Spinal cord (tissue), 10 donors: Measurements from ENCODE around the gene PARD3. TPM values are rescaled to one million over a fixed set of nuclear protein-coding genes. Genes with fewer than 3 reads are reported as not detected.

Experiments used
- DNase-seq, 6 donors: peaks; one replicate each; pipeline versions ENCODE4 v3.0.0 to v3.0.0-alpha.2; 2013 to 2015; ENCODE audit warnings: low spot score in 6 of 6, low read depth in 4 of 6
- H3K27ac ChIP-seq: one replicate; pipeline ENCODE4 v1.5.1; 2013; ENCODE audit warnings: low read depth, low read length, control low read depth
- H3K27me3 ChIP-seq: one replicate; pipeline ENCODE4 v1.6.1; 2013; ENCODE audit warnings: low read length; ENCODE audit not compliant: control insufficient read depth, insufficient read depth
- H3K36me3 ChIP-seq: one replicate; pipeline ENCODE4 v1.6.1; 2013; ENCODE audit warnings: low read length; ENCODE audit not compliant: control insufficient read depth, insufficient read depth
- H3K4me1 ChIP-seq: one replicate; pipeline ENCODE4 v1.6.1; 2013; ENCODE audit warnings: low read length; ENCODE audit not compliant: control insufficient read depth, insufficient read depth
- H3K4me3 ChIP-seq: one replicate; pipeline ENCODE4 v1.5.1; 2013; ENCODE audit warnings: low read depth, low read length, control low read depth
- H3K9me3 ChIP-seq: one replicate; pipeline ENCODE4 v1.6.1; 2013; ENCODE audit warnings: low read length; ENCODE audit not compliant: control insufficient read depth, insufficient read depth
- WGBS: methylation state at CpG from one replicate; pipeline ENCODE4 v1.1.5; 2013; ENCODE audit warnings: missing lambda C conversion rate; ENCODE audit not compliant: insufficient coverage; 5-methylcytosine and 5-hydroxymethylcytosine counted together
- polyA plus RNA-seq, 2 donors: library from polyadenylated mRNA; unstranded; fragments of 120-200 nt; gene quantifications; one replicate each; pipeline ENCODE4 v1.2.1, GENCODE V29; 2013; ENCODE audit not compliant: insufficient read length in 2 of 2
- total RNA-seq, 2 donors: library from RNA; depleted of rRNA in 1 of 2; stranded (reverse); fragments of 120-200 nt in 1 of 2; fragments of >200 nt in 1 of 2; gene quantifications; one replicate each; pipeline versions ENCODE4 v1.2.3 to v1.2.4, GENCODE V29; 2013 to 2014
- donor health status: healthy.

The PARD3 gene
- total and polyA plus RNA-seq, 4 donors, result 29.5 to 94.3 (median 47.1) TPM

DNA sequence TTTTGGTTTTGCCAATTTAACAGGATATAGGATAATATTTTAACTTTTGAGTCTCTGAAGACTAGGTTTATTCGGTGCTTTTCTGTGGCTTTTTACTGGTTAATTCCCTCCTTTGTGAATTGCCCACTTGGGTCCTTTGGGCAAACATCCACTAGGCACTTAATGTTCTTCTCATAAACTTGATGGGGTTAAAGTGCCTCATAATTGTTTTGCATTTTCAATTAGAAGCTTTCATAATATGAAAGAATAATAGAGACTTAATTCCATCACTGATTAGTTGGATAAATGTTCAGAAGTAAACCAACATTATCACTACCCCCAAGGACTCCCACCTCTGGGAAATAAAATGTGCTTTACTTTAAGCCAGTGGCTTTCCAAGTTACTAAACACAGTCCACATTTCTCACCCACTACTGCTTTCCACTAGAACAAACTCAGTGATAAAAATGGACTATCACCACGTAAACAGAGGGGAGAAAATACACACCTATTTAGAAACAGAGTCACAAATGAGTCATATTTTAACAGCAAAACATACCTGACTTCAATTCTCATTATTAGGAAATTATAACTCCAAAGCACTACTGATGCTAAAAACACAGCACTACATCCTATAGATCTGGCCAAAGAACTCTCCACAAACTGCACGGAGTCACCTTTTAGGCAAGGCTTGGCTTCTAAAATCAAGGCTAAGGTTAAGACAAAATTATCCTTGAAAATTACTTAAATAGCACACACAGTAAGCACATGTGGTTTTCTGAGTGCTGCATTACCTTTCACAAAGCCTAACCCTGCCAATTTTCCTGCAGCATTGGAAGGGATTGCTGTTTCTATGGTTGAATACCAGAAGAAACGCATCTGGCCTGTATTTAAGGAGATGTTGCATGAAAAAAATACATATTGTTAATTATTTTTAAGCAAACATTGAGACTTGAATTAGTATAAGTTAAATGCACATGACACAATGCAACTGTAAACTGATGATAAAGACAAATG, 41.2 kb downstream of the PARD3 start:
- Histone ChIP-seq H3K9me3 (no peaks in the 10 kb centered on the region), H3K4me1 (peaks cover 6% of the 10 kb centered on the region), H3K27me3 (no peaks in the 10 kb centered on the region), H3K36me3 (no peaks in the 10 kb centered on the region), H3K4me3 (no peak overlapping the region), H3K27ac (no peak overlapping the region)
- peak in 1 of 6 donors; percentile 64 for DNase-seq
- WGBS, result 75% methylated on average over 2 of the region's 4 CpGs

DNA sequence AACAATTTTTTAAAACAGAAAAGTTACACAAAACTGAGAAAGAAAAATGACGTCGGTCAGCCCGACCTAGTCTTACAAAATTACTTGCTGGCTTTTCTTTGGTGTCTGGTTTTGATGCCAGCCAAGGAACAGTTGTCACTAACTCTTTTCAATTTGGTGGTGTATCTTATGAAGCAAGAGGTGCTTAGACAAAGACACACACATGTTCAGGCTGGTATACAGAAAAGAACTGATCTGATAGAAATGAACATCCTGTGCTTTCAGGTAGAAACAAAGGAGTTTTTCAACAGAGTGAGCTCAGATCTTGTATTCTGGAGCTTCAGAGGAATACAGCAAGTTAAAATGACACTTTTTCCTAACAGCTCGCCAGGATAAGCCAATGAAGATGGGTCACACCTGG, 43.6 kb downstream of the PARD3 start:
- peaks cover 11% of the 10 kb centered on the region for H3K4me1 ChIP-seq
- H3K27ac ChIP-seq, result no peak overlapping the region
- no peaks in the 10 kb centered on the region for H3K36me3 ChIP-seq
- no peak overlapping the region for H3K4me3 ChIP-seq
- DNase-seq, result no peak
- no peaks in the 10 kb centered on the region for H3K27me3 ChIP-seq
- no CpG with 5 or more reads among the region's 4 CpGs for WGBS
- H3K9me3 ChIP-seq, result no peaks in the 10 kb centered on the region

DNA sequence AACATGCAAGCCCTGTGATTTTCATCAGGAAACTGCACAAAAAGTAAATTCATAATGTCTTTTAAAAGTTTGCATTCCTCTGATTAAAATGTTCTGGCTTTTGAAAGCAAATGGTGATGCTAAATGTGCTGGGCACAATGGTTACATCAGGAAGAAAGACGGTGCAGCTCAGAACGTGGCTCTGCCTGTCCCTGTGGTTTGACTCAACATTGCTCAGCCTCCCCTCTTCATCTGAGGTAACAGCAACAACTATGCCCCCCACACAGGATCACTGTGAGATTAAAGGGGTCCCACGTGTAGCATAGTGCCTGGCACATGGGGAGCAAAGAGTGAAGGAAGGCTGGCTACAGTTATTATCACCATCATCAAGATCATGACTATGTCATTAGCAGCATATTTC, 44.0 kb downstream of the PARD3 start:
- Histone ChIP-seq H3K36me3 (no peaks in the 10 kb centered on the region), H3K4me3 (no peak overlapping the region), H3K27ac (no peak overlapping the region), H3K9me3 (no peaks in the 10 kb centered on the region), H3K4me1 (peaks cover 11% of the 10 kb centered on the region), H3K27me3 (no peaks in the 10 kb centered on the region)
- 66% methylated on average over 3 of the region's 3 CpGs for WGBS
- DNase-seq, result no peak

DNA sequence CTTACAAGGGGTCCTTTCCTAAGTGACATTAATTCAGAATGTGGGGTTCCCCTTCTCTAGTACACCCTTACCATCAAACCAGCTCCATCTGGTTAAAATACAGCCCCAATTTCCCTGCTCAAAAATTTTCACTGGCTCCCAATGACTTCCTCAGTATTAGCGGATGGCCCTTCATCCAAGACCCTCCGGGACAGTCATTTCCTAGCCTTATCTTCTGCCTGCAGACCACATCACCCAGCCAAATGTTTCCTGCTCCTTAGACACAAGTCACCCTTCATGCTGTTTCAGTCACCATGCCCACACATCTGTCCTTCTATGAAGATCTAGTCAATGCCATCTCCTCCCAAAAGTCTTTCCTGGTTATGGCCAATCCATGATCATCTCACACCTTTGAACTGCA, 45.2 kb downstream of the PARD3 start:
- H3K4me3 ChIP-seq, result no peak overlapping the region
- no peaks in the 10 kb centered on the region for H3K9me3 ChIP-seq
- WGBS, result 79% methylated on average over 2 of the region's 2 CpGs
- H3K27me3 ChIP-seq, result no peaks in the 10 kb centered on the region
- no peak for DNase-seq
- peaks cover 11% of the 10 kb centered on the region for H3K4me1 ChIP-seq
- no peak overlapping the region for H3K27ac ChIP-seq
- H3K36me3 ChIP-seq, result no peaks in the 10 kb centered on the region

DNA sequence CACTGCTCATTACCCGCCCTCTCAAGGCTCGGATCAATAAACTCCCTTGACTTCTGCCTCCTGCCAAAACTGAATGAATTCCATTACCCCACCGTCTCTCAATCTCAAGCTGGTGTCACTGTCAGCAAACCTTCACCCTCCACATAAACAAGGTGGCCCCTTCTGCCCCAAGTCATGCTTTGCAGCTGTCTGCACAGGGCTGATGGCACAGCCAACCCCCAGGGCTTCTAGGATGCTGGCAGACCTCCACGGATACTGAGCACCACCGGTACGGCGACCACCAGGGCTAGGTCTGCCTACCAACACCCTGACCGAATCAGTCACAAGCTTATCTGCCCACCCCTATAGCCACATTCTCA, 46.1 kb downstream of the PARD3 start:
- H3K4me1 ChIP-seq, result peaks cover 11% of the 10 kb centered on the region
- H3K4me3 ChIP-seq, result no peak overlapping the region
- no peak overlapping the region for H3K27ac ChIP-seq
- no peak for DNase-seq
- H3K36me3 ChIP-seq, result no peaks in the 10 kb centered on the region
- H3K27me3 ChIP-seq, result no peaks in the 10 kb centered on the region
- 41% methylated on average over 8 of the region's 8 CpGs for whole genome bisulfite sequencing
- no peaks in the 10 kb centered on the region for H3K9me3 ChIP-seq

DNA sequence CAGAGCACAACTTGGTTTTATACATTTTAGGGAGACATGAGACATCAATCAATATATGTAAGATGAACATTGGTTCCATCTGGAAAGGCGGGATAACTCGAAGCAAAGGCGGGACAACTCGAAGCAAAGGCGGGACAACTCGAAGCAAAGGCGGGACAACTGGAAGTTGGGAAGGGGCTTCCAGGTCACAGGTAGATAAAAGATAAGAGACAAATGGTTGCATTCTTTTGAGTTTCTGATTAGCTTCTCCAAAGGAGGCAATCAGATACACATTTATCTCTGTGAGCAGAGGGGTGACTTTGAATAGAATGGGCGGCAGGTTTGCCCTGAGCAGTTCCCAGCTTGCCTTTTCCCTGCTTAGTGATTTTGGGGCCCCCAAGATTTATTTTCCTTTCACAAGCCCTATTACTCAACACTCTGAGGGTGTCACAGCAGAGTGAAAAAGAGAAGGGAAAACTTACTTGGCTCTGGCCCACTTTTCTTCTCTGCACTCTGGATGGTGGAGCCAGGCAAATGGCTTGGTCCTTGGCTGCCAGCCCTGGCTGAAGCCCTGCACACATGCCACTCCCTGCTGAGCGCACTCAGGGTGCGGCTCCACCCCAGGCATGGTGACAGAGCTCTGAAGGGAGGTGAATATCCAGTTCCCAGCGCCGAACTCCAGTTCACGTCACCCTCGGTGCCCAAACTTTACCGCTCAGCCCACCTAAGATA, 46.7 kb downstream of the PARD3 start:
- WGBS, result 77% methylated on average over 14 of the region's 15 CpGs
- no peaks in the 10 kb centered on the region for H3K9me3 ChIP-seq
- peak in 3 of 6 donors; percentile 32 to 84 (median 68) for DNase-seq
- no peak overlapping the region for H3K4me3 ChIP-seq
- peaks cover 11% of the 10 kb centered on the region for H3K4me1 ChIP-seq
- no peak overlapping the region for H3K27ac ChIP-seq
- H3K27me3 ChIP-seq, result no peaks in the 10 kb centered on the region
- no peaks in the 10 kb centered on the region for H3K36me3 ChIP-seq

DNA sequence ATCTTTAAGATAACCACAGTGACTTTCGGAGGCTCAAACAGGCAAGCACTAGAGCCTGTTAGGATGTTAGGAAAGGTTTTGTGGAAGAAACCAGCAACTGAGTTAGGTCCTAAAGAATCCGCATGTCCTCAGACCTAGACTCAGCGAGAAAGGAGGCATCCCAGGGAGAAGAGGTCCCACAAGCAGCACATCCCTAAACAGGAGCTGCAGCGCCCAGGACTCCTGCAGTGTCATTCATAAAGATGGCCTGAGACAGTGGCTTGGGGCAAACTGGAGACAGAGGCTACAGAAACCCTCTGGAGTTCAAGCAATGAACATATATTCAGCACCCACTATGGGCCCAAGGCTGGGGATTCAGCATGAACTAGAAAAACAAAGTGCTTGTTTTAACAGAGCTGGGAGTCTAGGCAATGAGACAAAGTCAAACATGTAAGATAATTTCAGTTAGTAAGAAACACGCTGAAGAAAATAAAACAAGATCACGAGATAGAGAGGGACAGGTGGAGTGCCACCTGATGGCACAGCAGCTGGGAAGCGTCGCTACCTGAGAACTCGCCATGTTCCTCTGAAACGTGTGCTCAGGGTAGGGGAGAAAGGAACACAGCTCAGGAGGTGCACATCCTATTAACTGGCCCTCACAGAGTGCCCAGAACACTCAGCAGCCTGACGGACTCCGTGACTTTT, 48.1 kb downstream of the PARD3 start:
- no peak overlapping the region for H3K27ac ChIP-seq
- no peaks in the 10 kb centered on the region for H3K9me3 ChIP-seq
- H3K4me3 ChIP-seq, result no peak overlapping the region
- H3K4me1 ChIP-seq, result peaks cover 11% of the 10 kb centered on the region
- 77% methylated on average over 9 of the region's 12 CpGs for WGBS
- no peak for DNase-seq
- no peaks in the 10 kb centered on the region for H3K36me3 ChIP-seq
- no peaks in the 10 kb centered on the region for H3K27me3 ChIP-seq

DNA sequence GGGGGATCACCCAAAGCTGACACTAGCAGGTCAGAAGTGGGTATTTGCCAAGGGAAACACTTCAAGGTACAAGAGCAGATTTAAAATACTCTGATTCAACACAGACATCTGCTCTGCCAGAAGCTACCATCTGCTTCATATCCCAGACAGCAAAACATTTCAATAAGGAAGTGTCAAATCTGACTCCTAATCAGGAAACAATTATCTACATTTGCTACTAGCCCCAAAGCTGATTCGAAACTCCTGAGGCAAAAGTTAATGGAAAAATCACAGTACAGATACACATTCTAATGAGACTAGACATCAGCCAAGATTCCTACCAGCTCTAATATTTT, 48.9 kb downstream of the PARD3 start:
- Histone ChIP-seq H3K9me3 (no peaks in the 10 kb centered on the region), H3K4me3 (no peak overlapping the region), H3K27ac (no peak overlapping the region), H3K4me1 (peaks cover 11% of the 10 kb centered on the region), H3K36me3 (no peaks in the 10 kb centered on the region), H3K27me3 (no peaks in the 10 kb centered on the region)
- peak in 2 of 6 donors; percentile 65 to 81 for DNase-seq
- WGBS, result no CpG with 5 or more reads among the region's 1 CpG

DNA sequence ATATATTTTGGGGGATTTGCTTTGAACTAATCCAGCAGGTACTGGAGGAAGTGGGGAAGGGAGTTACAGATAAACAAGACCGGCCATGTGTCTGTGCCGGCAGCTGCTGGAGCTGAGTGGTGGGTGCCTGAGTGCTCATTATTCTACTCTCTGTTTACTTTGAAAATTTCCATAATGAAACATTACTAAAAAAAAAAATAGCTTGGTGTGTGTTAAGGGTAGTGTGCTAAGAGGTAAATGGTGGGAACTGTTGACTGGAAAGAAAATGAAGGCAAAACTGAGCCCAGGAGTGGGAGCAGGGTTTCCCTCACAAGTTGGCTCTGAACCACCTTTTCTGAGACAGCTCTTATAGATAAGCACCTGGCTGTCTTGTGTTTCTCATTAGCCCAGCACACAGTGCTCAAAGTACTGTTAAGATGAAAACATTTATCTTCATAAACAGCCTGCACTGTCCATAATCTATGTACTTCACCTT, 50.6 kb downstream of the PARD3 start:
- Histone ChIP-seq H3K4me1 (peaks cover 11% of the 10 kb centered on the region), H3K36me3 (no peaks in the 10 kb centered on the region), H3K27ac (no peak overlapping the region), H3K27me3 (no peaks in the 10 kb centered on the region), H3K9me3 (no peaks in the 10 kb centered on the region), H3K4me3 (no peak overlapping the region)
- DNase-seq, result no peak
- no CpG with 5 or more reads among the region's 2 CpGs for WGBS
